ENCODE data around the gene RNF215. TPM values are rescaled to one million over a fixed set of nuclear protein-coding genes. Genes with fewer than 3 reads are reported as not detected.

Gene RNF215
- total and polyA plus RNA-seq, 2 of the 13 experiments (the other 11 are each of a cell fraction or from before 2014, with no cell fraction given), result 5.3 to 6.1 TPM

GRCh38 chr22:30404307-30404706, 17.1 kb upstream of the RNF215 start (continued):
- TF ChIP-seq REXO4 (CRISPR knock-in tag; IDR thresholded peaks at IDR 0.05; ENCODE audit: borderline replicate concordance), result no peak
- TF ChIP-seq MZF1 (CRISPR knock-in tag; IDR thresholded peaks at IDR 0.05; ENCODE audit: borderline replicate concordance), result no peak
- TF ChIP-seq ZNF451 (CRISPR knock-in tag; IDR thresholded peaks at IDR 0.05), result no peak
- no peak for TF ChIP-seq PBX3 (CRISPR knock-in tag; IDR thresholded peaks at IDR 0.05; ENCODE audit: borderline replicate concordance)
- TF ChIP-seq HMGXB3 (CRISPR knock-in tag; IDR thresholded peaks at IDR 0.05; ENCODE audit: borderline replicate concordance), result no peak
- TF ChIP-seq ZFP91 (CRISPR knock-in tag; IDR thresholded peaks at IDR 0.05; ENCODE audit: borderline replicate concordance), result no peak
- TF ChIP-seq ZNF580 (CRISPR knock-in tag; IDR thresholded peaks at IDR 0.05; ENCODE audit: borderline replicate concordance, low read depth), result no peak
- no peak for TF ChIP-seq THAP11 (CRISPR knock-in tag; IDR thresholded peaks at IDR 0.05)
- TF ChIP-seq GFI1 (CRISPR knock-in tag; IDR thresholded peaks at IDR 0.05; ENCODE audit: borderline replicate concordance), result 0 out of 2 replicates have a peak, but pooled peaks have one; percentile 20
- TF ChIP-seq ZNF367 (CRISPR knock-in tag; IDR thresholded peaks at IDR 0.05; ENCODE audit: borderline replicate concordance), result no peak
- TF ChIP-seq NFKBIZ (CRISPR knock-in tag; IDR thresholded peaks at IDR 0.05), result no peak
- TF ChIP-seq TBX3 (IDR thresholded peaks at IDR 0.05; ENCODE audit: borderline replicate concordance), result no peak
- no peak for TF ChIP-seq MATR3 (CRISPR knock-in tag; IDR thresholded peaks at IDR 0.05)
- TF ChIP-seq ZNF253 (CRISPR knock-in tag; IDR thresholded peaks at IDR 0.05; ENCODE audit: borderline replicate concordance), result no peak
- no peak for TF ChIP-seq MAZ (IDR thresholded peaks at IDR 0.05; ENCODE audit: borderline replicate concordance, low read depth, low read length)
- TF ChIP-seq MAZ (CRISPR knock-in tag; IDR thresholded peaks at IDR 0.05; ENCODE audit: low read depth), result no peak
- TF ChIP-seq RAD51 (IDR thresholded peaks at IDR 0.05; ENCODE audit: borderline replicate concordance), result no peak
- no peak for TF ChIP-seq FOXA1 (IDR thresholded peaks at IDR 0.05)
- no peak for TF ChIP-seq FOXA1 (CRISPR knock-in tag; IDR thresholded peaks at IDR 0.05)
- TF ChIP-seq BRD4 (CRISPR knock-in tag; IDR thresholded peaks at IDR 0.05), result no peak
- no peak for TF ChIP-seq SATB2 (CRISPR knock-in tag; IDR thresholded peaks at IDR 0.05)
- TF ChIP-seq ELF1 (CRISPR knock-in tag; IDR thresholded peaks at IDR 0.05), result no peak
- TF ChIP-seq PRPF4 (IDR thresholded peaks at IDR 0.05; ENCODE audit: low read depth, low read length, poor library complexity, severe bottlenecking), result no peak
- no peak for TF ChIP-seq SSRP1 (CRISPR knock-in tag; IDR thresholded peaks at IDR 0.05)
- TF ChIP-seq ZNF841 (CRISPR knock-in tag; IDR thresholded peaks at IDR 0.05; ENCODE audit: borderline replicate concordance), result no peak
- TF ChIP-seq HHEX (CRISPR knock-in tag; IDR thresholded peaks at IDR 0.05), result no peak
- no peak for TF ChIP-seq SRSF1 (optimal IDR thresholded peaks at IDR 0.05; ENCODE audit: low read depth, low read length)
